B cell (primary cell): Measurements from ENCODE around the gene EPHA2.

Source experiments
- CTCF ChIP-seq: fragments of 200-600 bp; IDR thresholded peaks from one replicate; pipeline ENCODE4 v1.8.0; 2022; ENCODE audit warnings: antibody characterized with exemption, mild to moderate bottlenecking
- EZH2 ChIP-seq: IDR thresholded peaks from 2 replicates; pipeline ENCODE4 v1.6.1; 2012; ENCODE audit warnings: borderline replicate concordance, low read depth, mild to moderate bottlenecking, moderate library complexity, low read length; ENCODE audit not compliant: insufficient read depth, poor library complexity, severe bottlenecking

DNA sequence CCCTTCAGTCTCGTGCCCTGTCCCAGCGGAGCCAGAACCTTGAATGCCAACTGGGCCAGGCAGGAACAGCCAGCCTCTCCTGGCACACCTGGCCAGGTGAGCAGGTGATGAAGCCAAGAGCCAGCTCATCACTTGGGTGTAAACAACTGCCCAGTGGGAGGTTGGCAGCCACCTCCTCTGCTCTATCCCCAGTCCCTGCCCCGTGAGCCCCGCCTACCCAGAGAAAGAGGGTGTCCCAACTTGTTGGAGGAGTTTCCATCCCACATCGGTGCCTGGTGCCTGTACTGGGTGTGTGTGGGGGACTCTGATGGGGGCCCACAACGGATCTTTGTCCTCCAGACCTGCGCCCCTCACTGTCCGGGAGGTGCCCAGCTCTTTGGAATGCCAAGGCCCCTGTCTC lies 64.6 kb downstream of the EPHA2 start:
- no peak for TF ChIP-seq CTCF
- no peak for TF ChIP-seq EZH2
